DND-41 (cell line): ENCODE data around the gene NAXD.
"Not testable (repeated sequence)": the region's sequence is repeated elsewhere in the genome, so short reads cannot be mapped to it uniquely, and the experiment has no call there.

ENCODE experiments used
- ATAC-seq: fragments of 200-7000 bp; cut with Tn5 transposase; 3 replicates; pipeline ENCODE4 v1.9.1; 2021; ENCODE audit warnings: low read depth; ENCODE audit not compliant: insufficient read depth
- DNase-seq: peaks from one replicate; pipeline ENCODE4 v3.0.0-alpha.2; 2020
- H2AFZ ChIP-seq: 2 replicates; pipeline ENCODE4 v1.6.0; 2012; ENCODE audit warnings: low read depth, low read length
- H3K27ac ChIP-seq: 2 replicates; pipeline ENCODE4 v1.5.1; 2012; ENCODE audit warnings: low read length, inconsistent platforms
- H3K27me3 ChIP-seq: fragments of 200-600 bp; sonication (generic); 2 replicates; pipeline ENCODE4 v1.6.0; 2012; ENCODE audit warnings: low read length, mild to moderate bottlenecking, inconsistent platforms; ENCODE audit not compliant: insufficient read depth, poor library complexity
- H3K36me3 ChIP-seq: 2 replicates; pipeline ENCODE4 v1.5.1; 2012; ENCODE audit warnings: low read length, inconsistent platforms; ENCODE audit not compliant: insufficient read depth
- H3K4me1 ChIP-seq: 2 replicates; pipeline ENCODE4 v1.5.1; 2012; ENCODE audit warnings: mild to moderate bottlenecking, low read length; ENCODE audit not compliant: insufficient read depth
- H3K4me2 ChIP-seq: 2 replicates; pipeline ENCODE4 v1.6.0; 2012; ENCODE audit warnings: mild to moderate bottlenecking, moderate library complexity, low read length, inconsistent platforms; ENCODE audit not compliant: insufficient read depth
- H3K4me3 ChIP-seq, 2 experiments: fragments of 200-600 bp in 1 of 2; shearing (Covaris generic) in 1 of 2; 2 replicates each; pipeline ENCODE4 v1.5.1; 2012 to 2016; ENCODE audit warnings: inconsistent platforms in 2 of 2, low read length in 2 of 2, mild to moderate bottlenecking in 2 of 2, low read depth in 1 of 2, moderate library complexity in 1 of 2
- H3K79me2 ChIP-seq: 2 replicates; pipeline ENCODE4 v1.6.0; 2012; ENCODE audit warnings: low read length, inconsistent platforms; ENCODE audit not compliant: insufficient read depth
- H3K9ac ChIP-seq: 2 replicates; pipeline ENCODE4 v1.6.0; 2012; ENCODE audit warnings: low read depth, mild to moderate bottlenecking, inconsistent platforms, low read length, moderate library complexity
- H3K9me3 ChIP-seq: 2 replicates; pipeline ENCODE4 v1.5.1; 2012; ENCODE audit warnings: low read length, moderate library complexity, mild to moderate bottlenecking, inconsistent platforms; ENCODE audit not compliant: insufficient read depth, severe bottlenecking
- H4K20me1 ChIP-seq: 2 replicates; pipeline ENCODE4 v1.6.0; 2012; ENCODE audit warnings: low read length; ENCODE audit not compliant: insufficient read depth
- EZH2 ChIP-seq: IDR thresholded peaks from 3 replicates; pipeline ENCODE4 v1.6.1; 2012; ENCODE audit warnings: borderline replicate concordance, low read depth, mild to moderate bottlenecking, moderate library complexity, low read length, inconsistent platforms; ENCODE audit not compliant: severe bottlenecking
- TF ChIP-seq, protein P1 (sequence below): IDR thresholded peaks from 2 replicates; pipeline ENCODE4 v1.5.1; 2012; ENCODE audit warnings: borderline replicate concordance, low read length, moderate library complexity, mild to moderate bottlenecking; ENCODE audit not compliant: poor library complexity, severe bottlenecking; ENCODE audit errors: extremely low read depth

NAXD gene

GRCh38 chr13:110628952-110629701, 13.8 kb downstream of the NAXD start:
- ATAC-seq = no peak
- H3K9me3 ChIP-seq = no peaks in the 10 kb centered on the region
- H3K36me3 ChIP-seq = peaks cover 59% of the 10 kb centered on the region
- no peak overlapping the region for H3K9ac ChIP-seq
- H4K20me1 ChIP-seq = peaks cover 66% of the 10 kb centered on the region
- H3K4me2 ChIP-seq = no peak overlapping the region
- TF ChIP-seq, protein P1, sequence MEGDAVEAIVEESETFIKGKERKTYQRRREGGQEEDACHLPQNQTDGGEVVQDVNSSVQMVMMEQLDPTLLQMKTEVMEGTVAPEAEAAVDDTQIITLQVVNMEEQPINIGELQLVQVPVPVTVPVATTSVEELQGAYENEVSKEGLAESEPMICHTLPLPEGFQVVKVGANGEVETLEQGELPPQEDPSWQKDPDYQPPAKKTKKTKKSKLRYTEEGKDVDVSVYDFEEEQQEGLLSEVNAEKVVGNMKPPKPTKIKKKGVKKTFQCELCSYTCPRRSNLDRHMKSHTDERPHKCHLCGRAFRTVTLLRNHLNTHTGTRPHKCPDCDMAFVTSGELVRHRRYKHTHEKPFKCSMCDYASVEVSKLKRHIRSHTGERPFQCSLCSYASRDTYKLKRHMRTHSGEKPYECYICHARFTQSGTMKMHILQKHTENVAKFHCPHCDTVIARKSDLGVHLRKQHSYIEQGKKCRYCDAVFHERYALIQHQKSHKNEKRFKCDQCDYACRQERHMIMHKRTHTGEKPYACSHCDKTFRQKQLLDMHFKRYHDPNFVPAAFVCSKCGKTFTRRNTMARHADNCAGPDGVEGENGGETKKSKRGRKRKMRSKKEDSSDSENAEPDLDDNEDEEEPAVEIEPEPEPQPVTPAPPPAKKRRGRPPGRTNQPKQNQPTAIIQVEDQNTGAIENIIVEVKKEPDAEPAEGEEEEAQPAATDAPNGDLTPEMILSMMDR = no peak
- TF ChIP-seq EZH2 = no peak
- peaks cover 82% of the 10 kb centered on the region for H3K79me2 ChIP-seq
- H3K27me3 ChIP-seq = no peaks in the 10 kb centered on the region
- no peak for DNase-seq
- no peaks in the 10 kb centered on the region for H3K4me1 ChIP-seq
- H2AFZ ChIP-seq = no peak overlapping the region
- no peak overlapping the region for H3K4me3 ChIP-seq
- no peak overlapping the region for H3K27ac ChIP-seq

GRCh38 chr13:110629735-110630134, 14.4 kb downstream of the NAXD start:
- Histone ChIP-seq H3K9ac (no peak overlapping the region), H3K9me3 (no peaks in the 10 kb centered on the region), H3K27me3 (no peaks in the 10 kb centered on the region), H3K4me3 (no peak overlapping the region), H3K27ac (no peak overlapping the region), H3K79me2 (peaks cover 83% of the 10 kb centered on the region), H3K4me1 (no peaks in the 10 kb centered on the region), H4K20me1 (peaks cover 67% of the 10 kb centered on the region), H3K36me3 (peaks cover 60% of the 10 kb centered on the region), H2AFZ (no peak overlapping the region), H3K4me2 (no peak overlapping the region)
- ATAC-seq = no peak
- TF ChIP-seq, protein P1 = no peak
- TF ChIP-seq EZH2 = no peak
- no peak for DNase-seq

- Histone ChIP-seq H2AFZ (no peak overlapping the region), H3K36me3 (peaks cover 60% of the 10 kb centered on the region), H3K4me1 (no peaks in the 10 kb centered on the region), H3K27ac (no peak overlapping the region), H3K9ac (no peak overlapping the region), H3K9me3 (no peaks in the 10 kb centered on the region), H4K20me1 (peaks cover 67% of the 10 kb centered on the region), H3K4me2 (no peak overlapping the region), H3K4me3 (no peak overlapping the region), H3K27me3 (no peaks in the 10 kb centered on the region), H3K79me2 (peaks cover 77% of the 10 kb centered on the region)
- ATAC-seq (no peak), DNase-seq (no peak)
- TF ChIP-seq EZH2 = no peak
- TF ChIP-seq, protein P1 = no peak
Observed at GRCh38 chr13:110630566-110631119, 15.3 kb downstream of the NAXD start.

DNA sequence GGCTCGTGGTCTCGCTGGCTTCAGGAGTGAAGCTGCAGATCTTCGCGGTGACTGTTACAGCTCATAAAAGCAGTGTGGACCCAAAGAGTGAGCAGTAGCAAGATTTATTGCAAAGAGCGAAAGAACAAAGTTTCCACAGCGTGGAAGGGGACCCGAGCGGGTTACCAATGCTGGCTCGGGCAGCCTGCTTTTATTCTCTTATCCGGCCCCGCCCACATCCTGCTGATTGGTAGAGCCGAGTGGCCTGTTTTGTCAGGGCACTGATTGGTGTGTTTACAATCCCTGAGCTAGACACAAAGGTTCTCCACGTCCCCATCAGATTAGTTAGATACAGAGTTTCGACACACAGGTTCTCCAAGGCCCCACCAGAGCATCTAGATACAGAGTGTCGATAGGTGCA, 16.9 kb downstream of the NAXD start:
- H3K9ac ChIP-seq, ATAC-seq, H3K4me2 ChIP-seq, H3K27ac ChIP-seq, H2AFZ ChIP-seq, H3K27me3 ChIP-seq, H3K4me1 ChIP-seq, H3K4me3 ChIP-seq, H3K9me3 ChIP-seq: not testable (repeated sequence)
- peaks cover 67% of the 10 kb centered on the region for H3K36me3 ChIP-seq
- H3K79me2 ChIP-seq = peaks cover 62% of the 10 kb centered on the region
- H4K20me1 ChIP-seq = peaks cover 68% of the 10 kb centered on the region
- DNase-seq = peak; percentile 32
